Uterus (tissue), 2 donors: ENCODE data around the gene EVX1.

Source experiments
- POLR2A ChIP-seq, 2 donors: fragments of 450-650 bp; IDR thresholded peaks; one replicate each; pipeline ENCODE4 v1.6.1; 2016; ENCODE audit warnings: antibody characterized with exemption in 2 of 2, mild to moderate bottlenecking in 1 of 2, moderate library complexity in 1 of 2
- TF ChIP-seq, protein P1 (sequence below), 4 experiments: fragments of 200-600 bp in 2 of 4; fragments of 450-650 bp in 2 of 4; sonication (generic) in 2 of 4; IDR thresholded peaks; one replicate each; pipeline ENCODE4 v1.5.1; 2016 to 2019; ENCODE audit warnings: antibody characterized with exemption in 4 of 4, mild to moderate bottlenecking in 2 of 4, moderate library complexity in 1 of 4

DNA sequence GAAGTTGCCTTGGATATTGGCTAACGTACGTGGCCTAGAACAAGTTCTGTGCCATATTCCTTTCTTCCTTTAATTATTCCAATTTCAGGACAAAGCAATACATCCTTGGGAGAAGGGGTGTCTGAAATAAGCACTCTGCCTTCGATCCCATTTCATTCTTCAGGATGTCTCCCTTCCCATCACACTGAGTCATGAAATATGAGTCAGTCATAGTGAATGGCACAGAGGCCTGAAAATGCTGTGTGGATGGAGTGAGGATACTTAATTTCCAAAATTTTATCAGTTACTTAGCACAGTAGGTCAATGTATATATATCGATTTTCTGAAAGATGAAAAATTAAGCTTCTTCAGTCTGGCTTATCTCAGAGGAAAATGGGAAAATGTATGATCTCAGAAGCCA, 19.5 kb downstream of the EVX1 start:
- no peak for TF ChIP-seq POLR2A (IDR thresholded peaks at IDR 0.05)
- TF ChIP-seq, protein P1, sequence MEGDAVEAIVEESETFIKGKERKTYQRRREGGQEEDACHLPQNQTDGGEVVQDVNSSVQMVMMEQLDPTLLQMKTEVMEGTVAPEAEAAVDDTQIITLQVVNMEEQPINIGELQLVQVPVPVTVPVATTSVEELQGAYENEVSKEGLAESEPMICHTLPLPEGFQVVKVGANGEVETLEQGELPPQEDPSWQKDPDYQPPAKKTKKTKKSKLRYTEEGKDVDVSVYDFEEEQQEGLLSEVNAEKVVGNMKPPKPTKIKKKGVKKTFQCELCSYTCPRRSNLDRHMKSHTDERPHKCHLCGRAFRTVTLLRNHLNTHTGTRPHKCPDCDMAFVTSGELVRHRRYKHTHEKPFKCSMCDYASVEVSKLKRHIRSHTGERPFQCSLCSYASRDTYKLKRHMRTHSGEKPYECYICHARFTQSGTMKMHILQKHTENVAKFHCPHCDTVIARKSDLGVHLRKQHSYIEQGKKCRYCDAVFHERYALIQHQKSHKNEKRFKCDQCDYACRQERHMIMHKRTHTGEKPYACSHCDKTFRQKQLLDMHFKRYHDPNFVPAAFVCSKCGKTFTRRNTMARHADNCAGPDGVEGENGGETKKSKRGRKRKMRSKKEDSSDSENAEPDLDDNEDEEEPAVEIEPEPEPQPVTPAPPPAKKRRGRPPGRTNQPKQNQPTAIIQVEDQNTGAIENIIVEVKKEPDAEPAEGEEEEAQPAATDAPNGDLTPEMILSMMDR (IDR thresholded peaks at IDR 0.05), result no peak
